ENCODE results near the gene FMOD. TPM values are rescaled to one million over a fixed set of nuclear protein-coding genes. Genes with fewer than 3 reads are reported as not detected.
A peak's percentile ranks its signal among the peaks of the same experiment; 100 is the strongest.

The FMOD gene
- total RNA-seq, 6 experiments from 2014 or later = 2.7 to 9.0 (median 3.8) TPM

DNA sequence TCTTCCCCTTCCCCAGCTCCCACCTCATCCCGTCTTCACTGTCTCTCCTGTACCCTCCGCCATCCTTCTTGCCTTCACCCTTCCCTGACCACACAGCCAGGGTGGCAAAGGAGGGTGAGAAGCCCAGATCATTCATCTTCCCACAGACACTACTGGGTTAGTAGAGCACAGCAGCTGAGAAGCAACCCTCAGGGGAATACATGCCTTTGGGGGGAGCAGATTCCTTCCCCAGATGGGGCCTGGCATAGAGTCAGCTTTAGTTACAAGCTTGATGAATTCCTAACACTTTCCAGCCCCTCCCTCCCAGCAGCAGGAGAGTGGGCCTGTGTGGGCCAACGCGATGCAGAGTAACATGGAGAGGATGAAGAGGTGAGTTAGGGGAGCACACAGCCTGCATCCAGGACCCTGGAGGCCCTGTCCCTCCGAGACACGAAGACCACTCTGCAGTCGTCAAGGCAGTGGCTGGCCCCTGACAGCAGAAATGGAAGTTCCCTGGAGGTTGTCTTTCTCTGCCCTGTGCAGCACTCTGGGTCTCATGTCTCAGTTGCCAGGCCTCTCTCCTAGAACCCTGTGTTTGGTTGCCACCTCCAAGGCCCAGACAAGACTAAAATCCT lies 54.4 kb downstream of the FMOD start:
- H3K27ac ChIP-seq = no peak overlapping the region
- DNase-seq (no peak), ATAC-seq (no peak)
- no peak overlapping the region for H3K4me3 ChIP-seq
- TF ChIP-seq, protein P1, sequence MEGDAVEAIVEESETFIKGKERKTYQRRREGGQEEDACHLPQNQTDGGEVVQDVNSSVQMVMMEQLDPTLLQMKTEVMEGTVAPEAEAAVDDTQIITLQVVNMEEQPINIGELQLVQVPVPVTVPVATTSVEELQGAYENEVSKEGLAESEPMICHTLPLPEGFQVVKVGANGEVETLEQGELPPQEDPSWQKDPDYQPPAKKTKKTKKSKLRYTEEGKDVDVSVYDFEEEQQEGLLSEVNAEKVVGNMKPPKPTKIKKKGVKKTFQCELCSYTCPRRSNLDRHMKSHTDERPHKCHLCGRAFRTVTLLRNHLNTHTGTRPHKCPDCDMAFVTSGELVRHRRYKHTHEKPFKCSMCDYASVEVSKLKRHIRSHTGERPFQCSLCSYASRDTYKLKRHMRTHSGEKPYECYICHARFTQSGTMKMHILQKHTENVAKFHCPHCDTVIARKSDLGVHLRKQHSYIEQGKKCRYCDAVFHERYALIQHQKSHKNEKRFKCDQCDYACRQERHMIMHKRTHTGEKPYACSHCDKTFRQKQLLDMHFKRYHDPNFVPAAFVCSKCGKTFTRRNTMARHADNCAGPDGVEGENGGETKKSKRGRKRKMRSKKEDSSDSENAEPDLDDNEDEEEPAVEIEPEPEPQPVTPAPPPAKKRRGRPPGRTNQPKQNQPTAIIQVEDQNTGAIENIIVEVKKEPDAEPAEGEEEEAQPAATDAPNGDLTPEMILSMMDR (IDR thresholded peaks at IDR 0.05) = no peak
- TF ChIP-seq POLR2A (IDR thresholded peaks at IDR 0.05) = no peak
- peaks cover 0 to 4% (median 2%) of the 10 kb centered on the region in 4 donors for H3K4me1 ChIP-seq
- WGBS (ENCODE audit: insufficient coverage, low coverage, low lambda C conversion rate, missing lambda C conversion rate) = 80% methylated on average over 2 of the region's 7 CpGs
- no peaks in the 10 kb centered on the region for H3K36me3 ChIP-seq
- no peaks in the 10 kb centered on the region for H3K27me3 ChIP-seq
- H3K9me3 ChIP-seq = no peaks in the 10 kb centered on the region
- intact Hi-C loops (cut with DNase I) = no loop called here

DNA sequence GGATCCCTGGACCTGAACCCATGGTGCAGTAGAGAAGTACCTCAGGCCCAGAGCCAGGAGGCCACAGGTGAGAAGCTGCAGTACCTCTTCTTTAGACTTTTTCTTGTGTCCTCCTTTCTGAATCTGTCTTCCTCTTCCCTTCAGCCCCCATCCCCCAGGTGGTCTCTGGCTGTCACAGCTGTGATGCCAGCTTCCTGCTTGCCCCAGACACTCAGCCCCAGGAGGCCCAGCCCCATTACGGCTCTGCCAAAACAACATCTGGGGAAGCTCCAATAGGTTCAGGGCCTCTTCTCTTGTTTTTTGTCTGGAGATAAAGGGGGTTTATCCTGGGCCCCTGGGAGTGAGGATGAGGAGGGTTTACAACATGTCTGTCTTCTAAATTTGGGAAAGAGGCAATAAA lies 55.1 kb downstream of the FMOD start:
- no peak for TF ChIP-seq POLR2A (IDR thresholded peaks at IDR 0.05)
- TF ChIP-seq, protein P1 (IDR thresholded peaks at IDR 0.05) = no peak
- peaks cover 0 to 12% (median 5%) of the 10 kb centered on the region in 4 donors for H3K4me1 ChIP-seq
- intact Hi-C loops (cut with DNase I) = no loop called here
- ATAC-seq (no peak), DNase-seq (no peak)
- H3K27ac ChIP-seq = no peak overlapping the region
- H3K4me3 ChIP-seq = no peak overlapping the region
- H3K36me3 ChIP-seq = no peaks in the 10 kb centered on the region
- WGBS (ENCODE audit: insufficient coverage, low coverage, low lambda C conversion rate, missing lambda C conversion rate) = 90% methylated on average over 1 of the region's 1 CpG
- H3K27me3 ChIP-seq = no peaks in the 10 kb centered on the region
- no peaks in the 10 kb centered on the region for H3K9me3 ChIP-seq

DNA sequence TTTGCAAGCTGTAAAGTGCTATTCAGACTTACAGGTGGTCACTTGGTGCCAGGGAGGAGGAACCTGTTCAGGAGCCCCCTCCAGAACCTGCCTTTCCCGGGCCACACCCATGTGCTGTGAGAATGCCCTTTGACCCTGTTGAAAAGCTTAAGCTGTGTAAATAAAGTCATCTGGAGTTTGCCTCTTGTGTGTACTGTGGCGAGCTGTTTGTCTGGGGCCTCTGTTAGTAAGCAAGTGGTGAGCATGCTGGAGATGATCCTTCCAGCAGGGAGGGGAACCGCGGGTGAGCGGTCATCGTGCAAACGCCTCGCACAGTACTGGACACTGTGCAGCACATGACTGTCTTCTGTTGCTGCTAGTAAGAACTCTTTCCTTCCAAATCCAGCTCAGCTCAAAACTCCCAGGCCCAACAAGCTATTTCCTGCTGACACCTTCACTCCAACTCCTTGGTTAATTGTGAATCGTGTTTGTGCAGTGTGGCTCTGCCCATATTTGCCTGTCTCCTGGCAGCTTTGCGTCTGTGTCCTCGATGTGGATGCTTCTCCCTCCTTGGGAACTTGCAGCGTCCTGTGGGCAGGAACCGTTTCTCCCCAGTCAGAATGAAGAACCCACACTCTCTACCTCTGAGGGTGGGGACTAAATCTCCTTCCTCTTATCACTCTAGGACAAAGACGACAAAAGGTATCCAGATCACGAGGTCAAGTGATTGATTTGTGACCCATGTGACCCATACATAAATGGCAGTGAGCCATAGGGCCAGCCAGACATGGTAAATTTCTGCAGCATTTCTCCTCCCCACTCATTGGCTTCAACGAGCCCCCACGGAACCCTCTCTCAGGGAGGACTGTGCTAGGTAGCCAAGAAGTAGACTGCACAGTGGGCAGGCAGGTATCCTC lies 59.5 kb downstream of the FMOD start:
- DNase-seq = peak in 2 of 3 donors; percentile 53 to 70
- TF ChIP-seq POLR2A (IDR thresholded peaks at IDR 0.05) = no peak
- TF ChIP-seq, protein P1 (IDR thresholded peaks at IDR 0.05) = no peak
- intact Hi-C loops (cut with DNase I) = no loop called here
- Histone ChIP-seq H3K9me3 (no peaks in the 10 kb centered on the region), H3K36me3 (no peaks in the 10 kb centered on the region), H3K4me3 (no peak overlapping the region), H3K4me1 (peaks cover 0 to 19% (median 5%) of the 10 kb centered on the region in 4 donors), H3K27me3 (no peaks in the 10 kb centered on the region), H3K27ac (peak overlapping the region; percentile 70 to 89 (median 88))
- ATAC-seq = peak; percentile 46 to 60 (median 54)
- 48% methylated on average over 7 of the region's 17 CpGs for WGBS (ENCODE audit: insufficient coverage, low coverage, low lambda C conversion rate, missing lambda C conversion rate)

Small RNA genes lying within 50 kb of the gene (small RNA-seq; reads per million reads assigned to genes)
- gene AL359837.1 (0 reads per million in 2 experiments), gene RNU6-487P (0 reads per million in 2 experiments)

Other genes starting within 250 kb of the FMOD start
- under 1 TPM in 5 of 6 experiments, not detected in 1; 0.31 to 0.78 (median 0.39) TPM for gene ADORA1, start 223.4 kb downstream of the FMOD start, total RNA-seq
- gene MYBPH, start 175.3 kb downstream of the FMOD start, total RNA-seq = under 1 TPM in 1 of 6 experiments, not detected in 5; 0.12 TPM
- 100 to 1,000 TPM in 3 of 6 experiments, 10 to 100 TPM in 2, 1 to 10 TPM in 1; 2.8 to 397 (median 219) TPM for gene CHI3L1, start 164.4 kb downstream of the FMOD start, total RNA-seq
- under 1 TPM in 3 of 6 experiments, not detected in 3; 0.46 to 0.61 (median 0.46) TPM for gene CHIT1, start 121.4 kb downstream of the FMOD start, total RNA-seq
- gene BTG2, start 45.6 kb downstream of the FMOD start, total RNA-seq = 10 to 100 TPM in 1 of 6 experiments, 1 to 10 TPM in 5; 2.0 to 11.2 (median 5.4) TPM
- gene PRELP, start 124.7 kb upstream of the FMOD start, total RNA-seq = 10 to 100 TPM in 1 of 6 experiments, 1 to 10 TPM in 5; 3.8 to 10.8 (median 5.4) TPM
- gene OPTC, start 143.0 kb upstream of the FMOD start, total RNA-seq = not detected

Measured in right lobe of liver (tissue), 6 donors.